ENCODE measurements around the gene FOXO1. TPM values are rescaled to one million over a fixed set of nuclear protein-coding genes. Genes with fewer than 3 reads are reported as not detected.

Gene FOXO1
- total RNA-seq, 1 experiment from 2014 or later: 12.2 TPM

- H3K9me2 ChIP-seq (ENCODE audit: insufficient read depth): no peaks in the 10 kb centered on the region
- no peak overlapping the region for H3K4me2 ChIP-seq (ENCODE audit: low read length)
- H4K20me1 ChIP-seq (ENCODE audit: insufficient read depth): no peaks in the 10 kb centered on the region
- no peak for DNase-seq (ENCODE audit: low read depth, low spot score)
- no peaks in the 10 kb centered on the region for H3K9me3 ChIP-seq (ENCODE audit: control insufficient read depth in 1 of 2, insufficient read depth in 1 of 2, low read depth in 1 of 2, low read length in 2 of 2)
- ChIA-PET CTCF (no interaction called here), RAD21 (ENCODE audit: low non-redundant PET in 1 of 2, low total read pairs in 2 of 2, uncharacterized antibody in 2 of 2, unreplicated experiment in 2 of 2) (no interaction called here), POLR2A (no interaction called here)
- intact Hi-C loops (cut with micrococcal nuclease): no loop called here
- no peaks in the 10 kb centered on the region for H3K27me3 ChIP-seq (ENCODE audit: insufficient read depth, low read length)
- H3K79me2 ChIP-seq (ENCODE audit: insufficient read depth, low read length): no peaks in the 10 kb centered on the region
- H3K36me3 ChIP-seq (ENCODE audit: control insufficient read depth in 1 of 2, insufficient read depth in 2 of 2, low read length in 2 of 2): no peaks in the 10 kb centered on the region
- no TSS peak for BruUV-seq (replicated peaks)
- H3K9ac ChIP-seq (ENCODE audit: low read length): no peak overlapping the region
- no peak overlapping the region for H3K27ac ChIP-seq (ENCODE audit: low read depth, low read length)
- no peak for TF ChIP-seq POLR2A (IDR thresholded peaks at IDR 0.05; ENCODE audit: borderline replicate concordance, extremely low read depth, insufficient read depth, insufficient read length)
- TF ChIP-seq ELF1 (IDR thresholded peaks at IDR 0.05; ENCODE audit: borderline replicate concordance, low read depth): no peak
- TF ChIP-seq YY1 (IDR thresholded peaks at IDR 0.05; ENCODE audit: extremely low read depth, insufficient replicate concordance, low read depth, low read length): no peak
- no peak for TF ChIP-seq FOSL1 (IDR thresholded peaks at IDR 0.05; ENCODE audit: low read depth)
- TF ChIP-seq CEBPB (IDR thresholded peaks at IDR 0.05; ENCODE audit: low read depth): no peak
- no peak for TF ChIP-seq CTCF (IDR thresholded peaks at IDR 0.05 in 2 of 3, conservative IDR thresholded peaks at IDR 0.05 in 1 of 3; ENCODE audit: borderline replicate concordance in 1 of 3, insufficient read depth in 1 of 3, low read depth in 2 of 3, low read length in 2 of 3)
- TF ChIP-seq, protein P1, sequence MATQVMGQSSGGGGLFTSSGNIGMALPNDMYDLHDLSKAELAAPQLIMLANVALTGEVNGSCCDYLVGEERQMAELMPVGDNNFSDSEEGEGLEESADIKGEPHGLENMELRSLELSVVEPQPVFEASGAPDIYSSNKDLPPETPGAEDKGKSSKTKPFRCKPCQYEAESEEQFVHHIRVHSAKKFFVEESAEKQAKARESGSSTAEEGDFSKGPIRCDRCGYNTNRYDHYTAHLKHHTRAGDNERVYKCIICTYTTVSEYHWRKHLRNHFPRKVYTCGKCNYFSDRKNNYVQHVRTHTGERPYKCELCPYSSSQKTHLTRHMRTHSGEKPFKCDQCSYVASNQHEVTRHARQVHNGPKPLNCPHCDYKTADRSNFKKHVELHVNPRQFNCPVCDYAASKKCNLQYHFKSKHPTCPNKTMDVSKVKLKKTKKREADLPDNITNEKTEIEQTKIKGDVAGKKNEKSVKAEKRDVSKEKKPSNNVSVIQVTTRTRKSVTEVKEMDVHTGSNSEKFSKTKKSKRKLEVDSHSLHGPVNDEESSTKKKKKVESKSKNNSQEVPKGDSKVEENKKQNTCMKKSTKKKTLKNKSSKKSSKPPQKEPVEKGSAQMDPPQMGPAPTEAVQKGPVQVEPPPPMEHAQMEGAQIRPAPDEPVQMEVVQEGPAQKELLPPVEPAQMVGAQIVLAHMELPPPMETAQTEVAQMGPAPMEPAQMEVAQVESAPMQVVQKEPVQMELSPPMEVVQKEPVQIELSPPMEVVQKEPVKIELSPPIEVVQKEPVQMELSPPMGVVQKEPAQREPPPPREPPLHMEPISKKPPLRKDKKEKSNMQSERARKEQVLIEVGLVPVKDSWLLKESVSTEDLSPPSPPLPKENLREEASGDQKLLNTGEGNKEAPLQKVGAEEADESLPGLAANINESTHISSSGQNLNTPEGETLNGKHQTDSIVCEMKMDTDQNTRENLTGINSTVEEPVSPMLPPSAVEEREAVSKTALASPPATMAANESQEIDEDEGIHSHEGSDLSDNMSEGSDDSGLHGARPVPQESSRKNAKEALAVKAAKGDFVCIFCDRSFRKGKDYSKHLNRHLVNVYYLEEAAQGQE (IDR thresholded peaks at IDR 0.05; ENCODE audit: low read depth): no peak
- TF ChIP-seq SRF (IDR thresholded peaks at IDR 0.05; ENCODE audit: low read depth): no peak
- H2AFZ ChIP-seq (ENCODE audit: low read depth, low read length, poor library complexity, severe bottlenecking): no peak overlapping the region
- no peak for ATAC-seq
- peaks cover 0 to 6% of the 10 kb centered on the region in 2 experiments; a peak in 1 of 4 replicates for H3K4me1 ChIP-seq (ENCODE audit: control insufficient read depth in 1 of 2, insufficient read depth in 2 of 2, low read length in 2 of 2)
- no peak overlapping the region for H3K4me3 ChIP-seq (replicated peaks in 1 of 2; ENCODE audit: low read depth in 1 of 2, low read length in 2 of 2)
Observed at GRCh38 chr13:40514802-40515201, 151.6 kb downstream of the FOXO1 start.

All from HCT116 (cell line).